GM06990 (cell line): ENCODE measurements around the gene TMEM41B.
"Not testable (repeated sequence)": the region's sequence is repeated elsewhere in the genome, so short reads cannot be mapped to it uniquely, and the experiment has no call there.

Experiments
- DNase-seq: peaks from one replicate; pipeline ENCODE4 v3.0.0-alpha.2; 2011; ENCODE audit not compliant: insufficient read length; ENCODE audit errors: extremely low read depth
- H3K27me3 ChIP-seq: replicated peaks from 2 replicates; pipeline ENCODE4 v1.6.0; 2011; ENCODE audit warnings: low read length; ENCODE audit not compliant: control insufficient read depth, insufficient read depth
- H3K36me3 ChIP-seq: 2 replicates; pipeline ENCODE4 v1.5.1; 2011; ENCODE audit warnings: low read length; ENCODE audit not compliant: control insufficient read depth, insufficient read depth
- H3K4me3 ChIP-seq: replicated peaks from 2 replicates; pipeline ENCODE4 v1.5.1; 2011; ENCODE audit warnings: low read depth, mild to moderate bottlenecking, control low read depth, low read length
- CTCF ChIP-seq: IDR thresholded peaks from 2 replicates; pipeline ENCODE4 v1.5.1; 2011; ENCODE audit warnings: low read length, control low read depth, mild to moderate bottlenecking, inconsistent platforms; ENCODE audit not compliant: insufficient read depth, poor library complexity, severe bottlenecking

The TMEM41B gene

GRCh38 chr11:9265211-9266131 is 48.9 kb downstream of the TMEM41B start, which contains the start of gene DENND5A:
DENND5A (minus strand) TSS chr11:9265350; CDS start chr11:9265069, 281 bp downstream.
- no peaks in the 10 kb centered on the region for H3K36me3 ChIP-seq
- H3K4me3 ChIP-seq = peak within 1 kb of the TSS; percentile 84
- TF ChIP-seq CTCF = no peak
- H3K27me3 ChIP-seq = no peaks in the 10 kb centered on the region
- peak; percentile 86 for DNase-seq

- H3K4me3 ChIP-seq = peak overlapping the region; percentile 84
- no peaks in the 10 kb centered on the region for H3K27me3 ChIP-seq
- TF ChIP-seq CTCF = no peak
- no peaks in the 10 kb centered on the region for H3K36me3 ChIP-seq
- peak; percentile 48 for DNase-seq
Measured at GRCh38 chr11:9264316-9265210, 49.8 kb downstream of the TMEM41B start.

DNA sequence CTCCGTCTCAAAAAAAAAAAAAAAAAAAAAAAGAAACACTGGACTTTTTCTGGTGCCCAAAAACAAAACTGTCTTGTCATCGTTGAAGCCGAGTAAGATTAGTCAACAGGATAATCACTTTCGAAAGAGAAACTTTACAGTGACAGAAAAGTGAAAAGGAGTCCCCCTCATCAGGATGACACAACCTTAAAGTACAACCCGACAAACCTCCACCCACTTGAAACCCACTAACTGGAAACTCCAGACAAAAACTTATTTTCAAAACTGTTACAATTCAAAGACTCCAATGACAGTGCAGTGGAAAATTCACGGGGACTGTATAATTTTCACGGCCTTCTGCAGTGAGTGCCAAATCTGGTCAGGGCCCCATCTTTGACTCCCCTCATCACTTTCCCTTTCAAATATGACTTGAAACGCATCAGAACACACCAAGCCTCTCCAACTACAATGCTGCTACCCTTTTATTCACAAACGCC is 50.5 kb downstream of the TMEM41B start:
- Histone ChIP-seq H3K27me3 (no peaks in the 10 kb centered on the region), H3K36me3 (no peaks in the 10 kb centered on the region), H3K4me3 (peak overlapping the region; percentile 84)
- TF ChIP-seq CTCF = no peak
- peak; percentile 80 for DNase-seq

- H3K36me3 ChIP-seq, H3K27me3 ChIP-seq, DNase-seq, H3K4me3 ChIP-seq: not testable (repeated sequence)
Measured at GRCh38 chr11:9260838-9261146, 53.6 kb downstream of the TMEM41B start.

- no peak for DNase-seq
- peak; percentile 44 for TF ChIP-seq CTCF
- no peak overlapping the region for H3K4me3 ChIP-seq
- H3K36me3 ChIP-seq = no peaks in the 10 kb centered on the region
- H3K27me3 ChIP-seq = no peaks in the 10 kb centered on the region
Measured at GRCh38 chr11:9259981-9260837, 54.2 kb downstream of the TMEM41B start.

GRCh38 chr11:9258279-9258678 is 56.1 kb downstream of the TMEM41B start:
- not testable (repeated sequence) for H3K36me3 ChIP-seq, H3K4me3 ChIP-seq, DNase-seq, H3K27me3 ChIP-seq
